ENCODE data around the gene KLHL4.
"Not testable (repeated sequence)": the region's sequence is repeated elsewhere in the genome, so short reads cannot be mapped to it uniquely, and the experiment has no call there.

KLHL4 gene

DNA sequence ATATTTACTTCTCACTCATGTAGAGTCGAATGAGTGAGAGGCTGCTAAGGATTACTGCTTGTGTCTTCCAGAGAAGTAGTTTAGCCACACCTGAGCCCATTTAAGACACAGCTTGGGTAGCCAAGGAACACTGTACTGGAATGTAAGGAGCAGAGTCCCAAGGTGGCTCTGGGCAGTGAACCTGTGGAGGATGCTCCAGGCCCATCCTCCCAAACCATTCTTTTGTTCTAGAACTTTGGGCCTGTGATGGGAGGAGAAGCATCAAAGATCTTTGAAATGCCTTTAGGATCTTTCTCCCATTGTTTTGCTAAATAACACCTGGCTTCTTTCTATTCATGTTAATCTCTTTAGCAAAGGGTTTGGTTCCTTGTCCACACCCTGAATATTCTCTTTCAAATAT is 162.2 kb downstream of the KLHL4 start:
- no peak for DNase-seq

GRCh38 chrX:87687703-87688102 is 170.1 kb downstream of the KLHL4 start:
- no peak for DNase-seq

- DNase-seq, result not testable (repeated sequence)
Measured at GRCh38 chrX:87688113-87688748, 170.6 kb downstream of the KLHL4 start.

- not testable (repeated sequence) for DNase-seq
Measured at GRCh38 chrX:87689218-87689617, 171.6 kb downstream of the KLHL4 start.

DNA sequence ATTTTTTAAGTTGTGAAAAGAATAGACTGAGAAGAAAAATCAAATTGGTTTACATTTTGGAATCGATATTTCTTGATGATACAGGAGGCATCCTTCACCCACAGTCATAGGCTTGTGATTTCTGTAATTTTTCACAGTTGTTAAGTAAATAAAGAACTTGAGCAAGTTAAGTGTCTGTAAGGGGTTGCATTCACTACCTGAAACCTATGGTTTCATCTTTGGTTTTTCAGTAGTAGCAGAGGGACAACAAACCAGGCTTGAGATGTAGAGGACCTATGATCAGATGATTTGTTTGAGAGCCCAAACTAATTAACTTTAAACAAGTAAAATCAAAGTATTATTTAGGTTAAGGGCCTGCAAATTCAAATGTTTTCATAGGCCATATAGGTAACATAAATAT is 175.6 kb downstream of the KLHL4 start:
- DNase-seq, result no peak

DNA sequence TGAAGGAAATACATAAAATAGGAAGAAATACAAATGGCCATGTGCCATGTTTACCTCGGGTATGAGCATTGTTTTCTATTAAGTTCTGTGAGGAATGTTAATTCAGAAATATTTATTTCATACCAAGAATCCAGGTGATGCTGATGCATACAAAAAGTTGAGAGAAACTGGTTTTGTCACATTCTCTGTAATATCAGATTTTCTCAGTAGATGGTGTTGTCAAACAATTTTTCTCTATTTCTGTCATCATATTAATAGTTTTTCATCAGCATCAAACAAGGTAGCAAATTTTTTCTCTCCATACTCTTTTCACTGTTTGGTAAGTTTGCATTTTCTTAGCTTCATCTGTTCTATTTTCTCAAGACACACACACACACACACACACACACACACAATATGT is 179.8 kb downstream of the KLHL4 start:
- no peak for DNase-seq

GRCh38 chrX:87702795-87703194 is 185.2 kb downstream of the KLHL4 start:
- no peak for DNase-seq

DNA sequence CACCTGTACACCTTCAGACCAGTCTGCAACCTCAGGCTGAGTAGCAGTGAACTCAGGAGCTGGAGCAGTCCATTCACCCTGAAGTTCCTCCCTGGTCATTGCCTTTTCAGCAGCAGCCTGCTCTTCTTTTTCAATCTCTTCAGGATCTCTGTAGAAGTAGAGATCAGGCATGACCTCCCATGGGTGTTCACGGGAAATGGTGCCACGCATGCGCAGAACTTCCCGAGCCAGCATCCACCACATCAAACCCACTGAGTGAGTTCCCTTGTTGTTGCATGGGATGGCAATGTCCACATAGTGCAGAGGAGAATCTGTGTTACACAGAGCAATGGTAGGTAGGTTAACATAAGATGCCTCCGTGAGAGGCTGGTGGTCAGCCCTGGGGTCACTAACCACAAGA is 185.9 kb downstream of the KLHL4 start:
- not testable (repeated sequence) for DNase-seq

- no peak for DNase-seq
Measured at GRCh38 chrX:87706134-87706533, 188.5 kb downstream of the KLHL4 start.

GRCh38 chrX:87710580-87710979 is 193.0 kb downstream of the KLHL4 start:
- DNase-seq, result no peak
